AML-193 (cell line): ENCODE measurements around the gene PRKAR2B.
A peak's percentile ranks its signal among the peaks of the same experiment; 100 is the strongest.
"Not testable (repeated sequence)": the region's sequence is repeated elsewhere in the genome, so short reads cannot be mapped to it uniquely, and the experiment has no call there.

Source experiments
- DNase-seq, 2 experiments: peaks; one replicate each; lab custom pipeline; 2025; lab: John Stamatoyannopoulos, UW

Gene PRKAR2B

GRCh38 chr7:107119376-107120105, 75.0 kb downstream of the PRKAR2B start:
- DNase-seq, result no peak

DNA sequence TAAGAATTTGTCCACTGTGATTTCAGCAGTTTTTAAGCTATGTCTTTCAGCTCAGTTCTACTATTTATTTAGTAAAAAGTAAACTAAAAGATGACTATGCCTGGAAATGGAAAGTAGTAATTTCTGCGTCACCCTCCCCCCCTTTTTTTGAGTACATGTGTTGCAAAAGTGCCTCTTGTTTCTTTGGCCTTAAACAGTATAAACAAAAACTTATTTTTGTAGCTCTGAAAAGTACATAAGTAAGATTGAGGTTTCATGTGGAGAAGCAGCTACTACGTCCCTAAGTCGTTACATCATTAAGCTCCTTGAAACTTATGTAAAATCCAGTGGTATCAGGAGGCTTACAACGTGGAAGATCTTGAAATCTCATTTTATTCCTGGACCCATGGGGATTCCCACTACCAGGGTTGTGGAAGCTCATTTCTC, 78.0 kb downstream of the PRKAR2B start:
- no peak for DNase-seq

GRCh38 chr7:107123392-107123791, 78.9 kb downstream of the PRKAR2B start:
- no peak for DNase-seq

DNA sequence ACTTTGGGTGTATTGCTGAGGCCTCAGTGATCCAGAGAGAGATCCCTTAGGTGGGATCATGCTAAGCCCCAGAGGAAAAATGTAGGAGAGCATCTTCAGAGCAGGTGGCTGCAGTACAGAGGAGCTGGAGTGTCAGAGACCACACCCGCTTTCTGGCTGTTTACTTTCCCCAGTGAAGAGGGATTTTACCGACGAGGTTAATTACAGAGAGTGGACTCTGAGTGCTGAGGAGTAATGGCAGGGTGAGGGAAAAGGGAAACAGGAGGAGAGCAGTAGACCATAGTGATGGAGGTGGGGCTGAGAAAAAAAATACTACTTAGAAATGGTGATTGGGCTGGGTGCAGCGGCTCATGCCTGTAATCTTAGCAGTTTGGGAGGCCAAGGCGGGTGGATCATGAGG, 81.0 kb downstream of the PRKAR2B start:
- DNase-seq, result no peak

DNA sequence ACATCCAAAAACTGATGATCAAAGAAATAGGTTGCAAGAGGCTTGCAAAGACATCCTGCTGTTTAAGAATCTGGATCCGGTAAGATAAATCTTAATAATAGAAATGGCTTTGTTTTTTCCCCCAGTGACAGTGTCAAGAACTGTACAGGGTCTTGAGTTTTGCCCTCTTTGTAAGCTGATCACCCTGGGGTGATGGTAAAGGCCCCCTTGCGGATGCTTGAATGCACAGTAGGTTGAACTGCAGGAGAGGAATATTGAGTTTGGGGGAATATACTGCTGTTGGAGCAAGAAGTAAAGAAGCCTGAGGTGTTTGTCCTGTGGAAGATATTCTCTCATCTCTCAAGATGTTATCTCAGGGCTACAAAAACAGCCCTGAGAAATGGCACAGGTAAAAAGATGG, 83.7 kb downstream of the PRKAR2B start:
- no peak for DNase-seq

DNA sequence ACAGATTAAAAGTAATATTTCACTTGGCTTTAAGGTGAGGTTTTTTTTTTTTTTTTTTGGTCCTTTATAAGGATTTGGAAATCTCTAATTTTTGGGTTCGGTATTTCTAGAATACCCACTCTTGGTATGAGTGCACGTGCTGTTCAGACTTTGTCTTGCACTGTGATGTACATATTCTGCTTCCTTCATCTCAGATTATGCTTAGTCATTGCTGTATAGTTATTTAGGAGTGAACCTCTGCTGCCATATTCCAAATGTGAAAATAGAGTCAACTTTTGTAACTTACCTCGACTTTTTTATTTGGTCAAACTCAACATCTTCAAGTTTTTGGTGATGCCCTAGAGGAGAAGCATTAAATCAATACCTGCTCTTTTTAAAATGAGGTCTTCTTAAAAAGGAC, 84.2 kb downstream of the PRKAR2B start:
- DNase-seq, result no peak

- DNase-seq, result no peak
Observed at GRCh38 chr7:107130487-107131220, 86.1 kb downstream of the PRKAR2B start.

DNA sequence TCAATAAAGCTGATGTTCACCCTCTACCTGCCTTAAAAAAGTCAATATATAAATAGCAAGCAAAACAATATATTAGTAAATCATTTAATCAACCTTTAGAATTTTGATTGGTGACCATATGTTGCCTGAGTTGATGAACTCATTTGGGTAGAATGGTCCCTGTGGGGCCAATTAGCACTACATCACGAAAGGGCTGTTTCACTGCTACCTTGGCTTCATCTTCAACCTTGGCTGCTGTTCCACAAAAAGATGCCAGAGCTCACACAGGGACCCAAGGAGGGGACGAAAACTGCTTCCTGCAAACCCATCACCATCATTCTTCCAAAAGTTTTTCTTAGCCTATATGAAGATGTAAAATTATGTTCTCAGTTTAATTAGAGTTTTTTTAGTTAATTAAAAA, 88.9 kb downstream of the PRKAR2B start:
- DNase-seq, result no peak

DNA sequence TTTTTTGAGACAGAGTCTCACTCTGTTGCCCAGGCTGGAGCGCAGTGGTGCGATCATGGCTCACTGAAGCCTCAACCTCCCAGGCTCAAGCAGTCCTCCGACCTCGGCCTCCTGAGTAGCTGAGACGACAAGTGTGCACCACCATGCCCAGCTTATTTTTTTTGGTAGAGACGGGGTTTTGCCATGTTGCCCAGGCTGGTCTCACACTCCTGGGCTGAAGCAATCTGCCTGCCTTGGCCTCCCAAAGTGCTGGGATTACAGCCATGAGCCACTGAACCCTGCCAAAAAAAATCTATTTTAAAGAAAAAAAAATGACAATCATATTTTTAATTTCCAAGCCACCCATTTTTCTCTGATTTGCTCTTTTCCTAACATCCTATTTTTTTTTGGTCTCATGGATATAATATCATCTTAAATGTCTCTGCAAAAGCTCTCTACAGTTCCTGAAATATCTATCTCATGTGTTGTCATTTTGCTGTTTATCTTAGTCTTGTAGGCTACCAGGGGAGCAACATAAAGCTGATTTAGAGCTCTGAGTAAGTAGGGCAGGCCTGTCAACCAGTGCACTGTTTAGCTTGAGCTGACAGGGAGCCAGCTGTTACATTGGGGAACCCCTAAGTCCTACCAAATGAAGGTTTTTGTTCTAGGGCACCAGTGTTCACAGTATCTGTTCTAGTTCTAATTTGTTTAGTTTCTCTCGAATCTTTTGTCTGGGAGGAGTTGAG, 94.4 kb downstream of the PRKAR2B start:
- DNase-seq, result no peak

- DNase-seq, result not testable (repeated sequence)
Observed at GRCh38 chr7:107143875-107144274, 99.4 kb downstream of the PRKAR2B start.

GRCh38 chr7:107145067-107145838, 100.7 kb downstream of the PRKAR2B start:
- DNase-seq, result no peak

DNA sequence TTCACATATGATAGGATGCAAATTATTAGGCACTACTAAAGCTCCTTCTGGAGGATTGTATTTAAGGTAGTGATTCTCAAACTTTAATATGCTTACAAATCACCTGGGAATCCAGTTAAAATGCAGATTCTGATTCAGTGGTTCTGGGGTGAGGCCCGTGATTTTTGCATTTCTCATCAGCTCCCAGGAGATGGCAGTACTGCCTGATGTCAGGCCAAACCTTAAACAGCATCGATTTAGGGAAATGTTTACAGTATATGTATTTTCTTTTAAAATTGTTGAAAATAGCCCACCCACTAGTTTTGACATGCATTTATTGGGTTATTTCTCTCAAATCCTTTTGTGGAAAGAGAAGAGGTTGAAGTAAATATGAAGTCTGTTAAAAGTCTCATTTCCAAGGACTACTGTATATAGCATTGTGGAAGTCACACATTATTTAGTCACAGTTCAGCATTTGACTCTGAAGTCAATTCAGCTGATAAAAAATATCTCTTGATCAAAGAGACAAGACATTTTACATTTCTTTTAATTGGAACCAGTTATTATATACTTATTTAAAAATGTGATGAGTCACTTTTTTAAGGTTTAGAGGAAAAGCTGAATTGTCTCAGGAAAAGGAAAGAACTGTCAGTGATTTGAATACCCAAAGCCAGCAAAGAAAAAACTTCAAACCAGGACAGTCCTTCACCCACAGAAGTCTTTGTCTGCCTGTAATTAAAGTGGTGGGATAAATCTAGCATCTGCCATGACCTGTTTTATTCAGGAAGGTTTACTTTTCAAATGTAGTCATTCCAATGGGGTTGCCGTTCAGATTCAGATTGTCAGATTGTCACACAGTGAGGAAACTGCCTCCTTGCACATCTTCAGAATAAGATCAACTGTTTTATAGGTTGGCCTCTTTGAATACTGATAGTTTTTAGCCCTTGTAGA, 103.2 kb downstream of the PRKAR2B start:
- peak; percentile 23 to 35 for DNase-seq

- no peak for DNase-seq
Observed at GRCh38 chr7:107148721-107149120, 104.2 kb downstream of the PRKAR2B start.

- no peak for DNase-seq
Observed at GRCh38 chr7:107149863-107150262, 105.4 kb downstream of the PRKAR2B start.

GRCh38 chr7:107150375-107151073, 106.0 kb downstream of the PRKAR2B start:
- peak; percentile 68 to 75 for DNase-seq

- no peak for DNase-seq
Observed at GRCh38 chr7:107151538-107151937, 107.0 kb downstream of the PRKAR2B start.

GRCh38 chr7:107152011-107152410, 107.5 kb downstream of the PRKAR2B start:
- DNase-seq, result no peak

- no peak for DNase-seq
Observed at GRCh38 chr7:107154826-107155225, 110.3 kb downstream of the PRKAR2B start.

GRCh38 chr7:107155726-107156125, 111.2 kb downstream of the PRKAR2B start:
- not testable (repeated sequence) for DNase-seq

GRCh38 chr7:107157091-107157490, 112.6 kb downstream of the PRKAR2B start:
- DNase-seq, result no peak
